ENCODE measurements around the gene CLSTN2.

The CLSTN2 gene

GRCh38 chr3:140351466-140351865, 416.5 kb downstream of the CLSTN2 start:
- DNase-seq, result no peak

- DNase-seq, result no peak
Measured at GRCh38 chr3:140355481-140355880, 420.5 kb downstream of the CLSTN2 start.

GRCh38 chr3:140358686-140359085, 423.7 kb downstream of the CLSTN2 start:
- DNase-seq, result no peak

GRCh38 chr3:140359233-140359995, 424.4 kb downstream of the CLSTN2 start:
- no peak for DNase-seq

- no peak for DNase-seq
Measured at GRCh38 chr3:140360332-140360731, 425.3 kb downstream of the CLSTN2 start.

GRCh38 chr3:140363801-140364200, 428.8 kb downstream of the CLSTN2 start:
- DNase-seq, result no peak

- no peak for DNase-seq
Measured at GRCh38 chr3:140365872-140366697, 431.1 kb downstream of the CLSTN2 start.

- no peak for DNase-seq
Measured at GRCh38 chr3:140368223-140368811, 433.3 kb downstream of the CLSTN2 start.

- no peak for DNase-seq
Measured at GRCh38 chr3:140370686-140371085, 435.7 kb downstream of the CLSTN2 start.

- DNase-seq, result no peak
Measured at GRCh38 chr3:140373234-140373633, 438.2 kb downstream of the CLSTN2 start.

- no peak for DNase-seq
Measured at GRCh38 chr3:140375002-140375401, 440.0 kb downstream of the CLSTN2 start.

- no peak for DNase-seq
Measured at GRCh38 chr3:140376136-140376889, 441.3 kb downstream of the CLSTN2 start.

- no peak for DNase-seq
Measured at GRCh38 chr3:140377644-140378043, 442.7 kb downstream of the CLSTN2 start.

GRCh38 chr3:140378571-140379340, 443.8 kb downstream of the CLSTN2 start:
- no peak for DNase-seq

GRCh38 chr3:140384028-140384771, 449.2 kb downstream of the CLSTN2 start:
- DNase-seq, result no peak

GRCh38 chr3:140384876-140385275, 449.9 kb downstream of the CLSTN2 start:
- DNase-seq, result no peak

- no peak for DNase-seq
Measured at GRCh38 chr3:140386357-140387100, 451.5 kb downstream of the CLSTN2 start.

- no peak for DNase-seq
Measured at GRCh38 chr3:140387244-140387643, 452.3 kb downstream of the CLSTN2 start.

- no peak for DNase-seq
Measured at GRCh38 chr3:140388202-140388922, 453.4 kb downstream of the CLSTN2 start.

- no peak for DNase-seq
Measured at GRCh38 chr3:140391061-140391460, 456.1 kb downstream of the CLSTN2 start.

Data from AML-193 (cell line).